HCT116 (cell line): ENCODE results near the gene TLR1. TPM values are rescaled to one million over a fixed set of nuclear protein-coding genes. Genes with fewer than 3 reads are reported as not detected.

ENCODE experiments used
- ATAC-seq: fragments of 200-7000 bp; cut with Tn5 transposase; 2 replicates; pipeline ENCODE4 v1.9.1; 2020; ENCODE audit warnings: mild to moderate bottlenecking, moderate library complexity
- BruUV-seq: library from RNA; stranded (reverse); fragments of 400-500 nt; replicated peaks from 2 replicates; lab custom pipeline; 2021; lab: Mats Ljungman, UMichigan
- CTCF ChIA-PET: fragments of 300-600 bp; sonication (Branson Sonifier 250); formaldehyde crosslinking; loops from one replicate; lab custom pipeline; 2021; ENCODE audit warnings: antibody characterized with exemption; lab: Charles Lee
- POLR2A ChIA-PET: fragments of 300-600, 350-600 bp; sonication (Branson Sonifier 250); formaldehyde crosslinking; loops from one replicate; lab custom pipeline; 2021; ENCODE audit warnings: antibody characterized with exemption; lab: Charles Lee
- RAD21 ChIA-PET, 2 experiments: fragments of 300-600 bp; sonication (Branson Sonifier 250); formaldehyde crosslinking; loops; one replicate each; lab custom pipeline; 2023; ENCODE audit warnings: low total read pairs in 2 of 2; ENCODE audit not compliant: uncharacterized antibody in 2 of 2, unreplicated experiment in 2 of 2, low non-redundant PET in 1 of 2; lab: Charles Lee
- DNase-seq: peaks from one replicate; pipeline ENCODE4 v3.0.0-alpha.2; 2010; ENCODE audit warnings: low read depth, low spot score
- H2AFZ ChIP-seq: fragments of 200-600 bp; shearing (Covaris generic), sonication (generic); 2 replicates; pipeline ENCODE4 v1.6.1; 2017; ENCODE audit warnings: low read depth, mixed run types, mixed read lengths, antibody characterized with exemption, low read length; ENCODE audit not compliant: poor library complexity, severe bottlenecking
- H3K27ac ChIP-seq: 2 replicates; pipeline ENCODE4 v1.5.1; 2012; ENCODE audit warnings: low read depth, low read length
- H3K27me3 ChIP-seq: fragments of 200-600 bp; sonication (generic); 2 replicates; pipeline ENCODE4 v1.6.1; 2016; ENCODE audit warnings: mixed run types, low read length, mixed read lengths; ENCODE audit not compliant: insufficient read depth
- H3K36me3 ChIP-seq, 2 experiments: fragments of 200-500 bp in 1 of 2; fragments of 200-600 bp in 1 of 2; sonication (Bioruptor generic) in 1 of 2; sonication (generic) in 1 of 2; 2 replicates each; pipeline versions ENCODE4 v1.5.1 to v1.6.1; 2014 to 2016; ENCODE audit warnings: low read length in 2 of 2, inconsistent platforms in 1 of 2, mixed read lengths in 1 of 2, mixed run types in 1 of 2; ENCODE audit not compliant: insufficient read depth in 2 of 2, control insufficient read depth in 1 of 2
- H3K4me1 ChIP-seq, 2 experiments: fragments of 200-600 bp in 1 of 2; sonication (generic) in 1 of 2; 2 replicates each; pipeline versions ENCODE4 v1.5.1 to v1.6.1; 2012 to 2017; ENCODE audit warnings: low read length in 2 of 2, inconsistent platforms in 1 of 2, mild to moderate bottlenecking in 1 of 2, mixed read lengths in 1 of 2, mixed run types in 1 of 2, moderate library complexity in 1 of 2; ENCODE audit not compliant: insufficient read depth in 2 of 2, control insufficient read depth in 1 of 2
- H3K4me2 ChIP-seq: fragments of 200-600 bp; sonication (generic); 2 replicates; pipeline ENCODE4 v1.6.1; 2017; ENCODE audit warnings: mixed run types, low read length, mixed read lengths
- H3K4me3 ChIP-seq, 2 experiments: fragments of 200-600 bp in 1 of 2; sonication (generic) in 1 of 2; replicated peaks in 1 of 2; 2 replicates each; pipeline ENCODE4 v1.5.1; 2011 to 2016; ENCODE audit warnings: low read length in 2 of 2, control low read depth in 1 of 2, low read depth in 1 of 2, mild to moderate bottlenecking in 1 of 2, mixed read lengths in 1 of 2, mixed run types in 1 of 2
- H3K79me2 ChIP-seq: fragments of 200-600 bp; sonication (generic); 2 replicates; pipeline ENCODE4 v1.6.1; 2017; ENCODE audit warnings: mild to moderate bottlenecking, mixed run types, low read length, moderate library complexity, mixed read lengths; ENCODE audit not compliant: insufficient read depth
- H3K9ac ChIP-seq: fragments of 200-600 bp; sonication (generic); 2 replicates; pipeline ENCODE4 v1.6.1; 2016; ENCODE audit warnings: low read length, mixed read lengths
- H3K9me2 ChIP-seq: fragments of 200-600 bp; sonication (generic), shearing (Covaris generic); 2 replicates; pipeline ENCODE4 v1.6.1; 2017; ENCODE audit warnings: mixed run types, mild to moderate bottlenecking, moderate library complexity; ENCODE audit not compliant: insufficient read depth
- H3K9me3 ChIP-seq, 2 experiments: fragments of 200-500 bp in 1 of 2; fragments of 200-600 bp in 1 of 2; sonication (Bioruptor generic) in 1 of 2; sonication (generic) in 1 of 2; 2 replicates each; pipeline ENCODE4 v1.6.1; 2014 to 2017; ENCODE audit warnings: low read length in 2 of 2, mixed read lengths in 2 of 2, inconsistent platforms in 1 of 2, low read depth in 1 of 2, mild to moderate bottlenecking in 1 of 2, mixed run types in 1 of 2, moderate library complexity in 1 of 2; ENCODE audit not compliant: control insufficient read depth in 1 of 2, insufficient read depth in 1 of 2
- H4K20me1 ChIP-seq: fragments of 200-600 bp; sonication (generic), shearing (Covaris generic); 2 replicates; pipeline ENCODE4 v1.6.1; 2017; ENCODE audit warnings: mixed run types, mild to moderate bottlenecking, moderate library complexity; ENCODE audit not compliant: insufficient read depth
- CEBPB ChIP-seq: IDR thresholded peaks from 2 replicates; pipeline ENCODE4 v1.6.1; 2012; ENCODE audit warnings: low read depth
- CTCF ChIP-seq, 3 experiments: fragments of 200-600 bp in 1 of 3; sonication (generic) in 1 of 3; IDR thresholded peaks in 2 of 3; conservative IDR thresholded peaks in 1 of 3; 2 replicates each; pipeline ENCODE4 v1.5.1; 2012 to 2017; ENCODE audit warnings: low read depth in 2 of 3, low read length in 2 of 3, antibody characterized with exemption in 1 of 3, borderline replicate concordance in 1 of 3, control low read depth in 1 of 3, mild to moderate bottlenecking in 1 of 3, mixed read lengths in 1 of 3, mixed run types in 1 of 3, moderate library complexity in 1 of 3; ENCODE audit not compliant: insufficient read depth in 1 of 3
- EGR1 ChIP-seq: IDR thresholded peaks from 2 replicates; pipeline ENCODE4 v1.6.1; 2012; ENCODE audit warnings: low read depth
- ELF1 ChIP-seq: IDR thresholded peaks from 2 replicates; pipeline ENCODE4 v1.6.1; 2012; ENCODE audit warnings: low read depth, borderline replicate concordance
- EZH2phosphoT487 ChIP-seq: fragments of 200-600 bp; IDR thresholded peaks from 2 replicates; pipeline ENCODE4 v1.6.1; 2018; ENCODE audit warnings: antibody characterized with exemption, borderline replicate concordance
- FOSL1 ChIP-seq: IDR thresholded peaks from 2 replicates; pipeline ENCODE4 v1.6.1; 2012; ENCODE audit warnings: low read depth
- JUND ChIP-seq: IDR thresholded peaks from 2 replicates; pipeline ENCODE4 v1.6.1; 2012
- MAX ChIP-seq: IDR thresholded peaks from 2 replicates; pipeline ENCODE4 v1.6.1; 2012
- POLR2A ChIP-seq: IDR thresholded peaks from 2 replicates; pipeline ENCODE4 v1.7.0; 2011; ENCODE audit warnings: borderline replicate concordance; ENCODE audit not compliant: insufficient read depth, insufficient read length; ENCODE audit errors: extremely low read depth
- POLR2AphosphoS5 ChIP-seq: IDR thresholded peaks from 2 replicates; pipeline ENCODE4 v1.6.1; 2011; ENCODE audit warnings: mild to moderate bottlenecking, low read depth, low read length, moderate library complexity
- SP1 ChIP-seq: IDR thresholded peaks from 2 replicates; pipeline ENCODE4 v1.6.1; 2012; ENCODE audit warnings: low read depth
- SRF ChIP-seq: IDR thresholded peaks from 2 replicates; pipeline ENCODE4 v1.6.1; 2012; ENCODE audit warnings: low read depth
- YY1 ChIP-seq: IDR thresholded peaks from 2 replicates; pipeline ENCODE4 v1.6.1; 2011; ENCODE audit warnings: low read length, low read depth, moderate library complexity, mild to moderate bottlenecking; ENCODE audit not compliant: insufficient replicate concordance; ENCODE audit errors: extremely low read depth
- ZFX ChIP-seq: fragments of 450-650 bp; IDR thresholded peaks from 2 replicates; pipeline ENCODE4 v1.6.1; 2017
- ZNF274 ChIP-seq: fragments of 200-500 bp; sonication (Bioruptor generic); IDR thresholded peaks from 2 replicates; pipeline ENCODE4 v1.6.1; 2014; ENCODE audit warnings: mild to moderate bottlenecking, low read depth, low read length, inconsistent platforms
- intact Hi-C: fragments of 100-400 bp; cut with micrococcal nuclease; formaldehyde crosslinking; loops from 2 replicates; pipeline ENCODE4 v1.10.0; 2022
- total RNA-seq: library from RNA; stranded (reverse); gene quantifications from one replicate; pipeline ENCODE4 v1.2.1, GENCODE V29; 2021; ENCODE audit not compliant: unreplicated experiment
- TF ChIP-seq, protein P1 (sequence below): IDR thresholded peaks from 2 replicates; pipeline ENCODE4 v1.6.1; 2012

Gene TLR1
- total RNA-seq, 1 experiment from 2014 or later, result 1.4 TPM

- CTCF ChIA-PET, result no interaction called here
- Histone ChIP-seq H2AFZ (no peak overlapping the region), H3K36me3 (no peaks in the 10 kb centered on the region), H3K27ac (no peak overlapping the region), H3K4me3 (no peak overlapping the region), H3K79me2 (no peaks in the 10 kb centered on the region), H4K20me1 (no peaks in the 10 kb centered on the region), H3K4me1 (peaks cover 20 to 35% of the 10 kb centered on the region in 2 experiments), H3K27me3 (no peaks in the 10 kb centered on the region), H3K9me3 (no peaks in the 10 kb centered on the region; a peak in 1 of 4 replicates), H3K9ac (no peak overlapping the region), H3K4me2 (no peak overlapping the region), H3K9me2 (no peaks in the 10 kb centered on the region)
- ATAC-seq (no peak), DNase-seq (no peak)
- intact Hi-C loops, result no loop called here
- POLR2A ChIA-PET, result no interaction called here
- RAD21 ChIA-PET, result no interaction called here
- no TSS peak for BruUV-seq
- TF ChIP-seq YY1, result no peak
- TF ChIP-seq, protein P1, sequence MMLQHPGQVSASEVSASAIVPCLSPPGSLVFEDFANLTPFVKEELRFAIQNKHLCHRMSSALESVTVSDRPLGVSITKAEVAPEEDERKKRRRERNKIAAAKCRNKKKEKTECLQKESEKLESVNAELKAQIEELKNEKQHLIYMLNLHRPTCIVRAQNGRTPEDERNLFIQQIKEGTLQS, result no peak
These were observed 53.1 kb downstream of the TLR1 start for GRCh38 chr4:38751341-38752010.

DNA sequence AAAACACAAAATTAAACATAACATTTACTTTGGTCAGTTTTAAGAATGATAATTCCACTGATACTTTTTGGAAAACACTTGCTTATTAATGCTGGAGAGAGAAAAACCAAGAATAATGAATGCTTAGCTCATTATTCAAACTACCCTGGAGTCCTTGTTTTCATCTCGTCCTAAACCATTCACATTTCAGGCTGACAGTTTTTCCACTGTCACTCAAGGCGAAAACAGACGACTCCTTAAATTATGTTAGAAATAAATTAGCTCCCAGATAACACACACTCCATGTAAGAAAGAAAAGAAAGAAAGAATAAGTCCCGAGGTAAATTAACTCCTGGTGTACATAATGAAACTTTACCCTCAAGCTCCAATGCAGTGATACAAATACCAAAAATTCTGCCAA lies 55.3 kb downstream of the TLR1 start:
- RAD21 ChIA-PET, result interaction anchor here in 1 of 2 experiments (0.6 kb wide), 1 partner anchor 580 kb away, joined by 3 read pairs; no protein-coding TSS in a partner anchor
- H3K4me1 ChIP-seq, result peaks cover 20 to 35% of the 10 kb centered on the region in 2 experiments
- POLR2A ChIA-PET, result no interaction called here
- H3K79me2 ChIP-seq, result no peaks in the 10 kb centered on the region
- no peak overlapping the region for H3K27ac ChIP-seq
- CTCF ChIA-PET, result no interaction called here
- H3K9ac ChIP-seq, result no peak overlapping the region
- H3K9me2 ChIP-seq, result no peaks in the 10 kb centered on the region
- no peak for DNase-seq
- intact Hi-C loops, result no loop called here
- H3K4me3 ChIP-seq, result no peak overlapping the region
- no peak overlapping the region for H3K4me2 ChIP-seq
- H3K9me3 ChIP-seq, result no peaks in the 10 kb centered on the region; a peak in 1 of 4 replicates
- no peak for ATAC-seq
- no peaks in the 10 kb centered on the region for H4K20me1 ChIP-seq
- no TSS peak for BruUV-seq
- H3K36me3 ChIP-seq, result no peaks in the 10 kb centered on the region
- H3K27me3 ChIP-seq, result no peaks in the 10 kb centered on the region
- no peak overlapping the region for H2AFZ ChIP-seq
- TF ChIP-seq FOSL1, result no peak
- TF ChIP-seq POLR2AphosphoS5, result no peak
- TF ChIP-seq YY1, result no peak
- TF ChIP-seq EZH2phosphoT487, result no peak
- no peak for TF ChIP-seq MAX
- TF ChIP-seq ZFX, result no peak
- TF ChIP-seq EGR1, result no peak
- TF ChIP-seq ELF1, result no peak
- no peak for TF ChIP-seq JUND
- no peak for TF ChIP-seq POLR2A
- no peak for TF ChIP-seq ZNF274
- TF ChIP-seq SRF, result no peak
- no peak for TF ChIP-seq CEBPB
- TF ChIP-seq SP1, result no peak
- no peak for TF ChIP-seq CTCF (IDR thresholded peaks at IDR 0.05 in 2 of 3, conservative IDR thresholded peaks at IDR 0.05 in 1 of 3; ENCODE audit: borderline replicate concordance in 1 of 3, insufficient read depth in 1 of 3, low read depth in 2 of 3, low read length in 2 of 3)
